GM12878 (cell line): ENCODE measurements around the gene ATF6B. TPM values are rescaled to one million over a fixed set of nuclear protein-coding genes. Genes with fewer than 3 reads are reported as not detected.

Source experiments
- ATAC-seq: fragments of 200-7000 bp; cut with Tn5 transposase; 3 replicates; pipeline ENCODE4 v1.9.1; 2020; ENCODE audit warnings: mild to moderate bottlenecking, moderate library complexity
- BruUV-seq: library from RNA; stranded (reverse); fragments of 400-500 nt; replicated peaks from 2 replicates; lab custom pipeline; 2021; lab: Mats Ljungman, UMichigan
- CTCF ChIA-PET: fragments of 300-600 bp; sonication (Branson Sonifier 250); formaldehyde crosslinking; extraction: SDS; loops from one replicate; lab custom pipeline; 2021; ENCODE audit warnings: inconsistent platforms; lab: Yijun Ruan, JAX
- POLR2A ChIA-PET: fragments of 350-600 bp; formaldehyde crosslinking; extraction: SDS; loops from one replicate; lab custom pipeline; 2021; ENCODE audit warnings: inconsistent platforms; lab: Charles Lee
- RAD21 ChIA-PET: fragments of 300-600 bp; sonication (Branson Sonifier 250); formaldehyde crosslinking; loops from one replicate; lab custom pipeline; 2023; ENCODE audit warnings: antibody characterized with exemption; ENCODE audit not compliant: unreplicated experiment; lab: Charles Lee
- SMC1A ChIA-PET: fragments of 300-600 bp; sonication (Branson Sonifier 250); formaldehyde crosslinking; loops from one replicate; lab custom pipeline; 2023; ENCODE audit not compliant: unreplicated experiment, uncharacterized antibody; lab: Charles Lee
- DNase-seq: peaks from one replicate; pipeline ENCODE4 v3.0.0-alpha.2; 2011; ENCODE audit warnings: low read depth, low spot score
- FAIRE-seq: peaks from 3 replicates; lab custom pipeline; 2011; peaks lifted over from hg19 to GRCh38; lab: Jason Lieb, UNC
- H2AFZ ChIP-seq: 2 replicates; pipeline ENCODE4 v1.6.0; 2011; ENCODE audit warnings: low read depth, low read length, control low read depth; ENCODE audit not compliant: control insufficient read depth
- H3K27ac ChIP-seq: 2 replicates; pipeline ENCODE4 v1.5.1; 2011; ENCODE audit warnings: control low read depth; ENCODE audit not compliant: control insufficient read depth, insufficient read depth
- H3K27me3 ChIP-seq, 2 experiments: replicated peaks in 1 of 2; 2 replicates each; pipeline versions ENCODE4 v1.6.0 to v1.6.1; 2011; ENCODE audit warnings: low read length in 1 of 2; ENCODE audit not compliant: control insufficient read depth in 2 of 2, insufficient read depth in 2 of 2
- H3K36me3 ChIP-seq, 2 experiments: 2 replicates each; pipeline ENCODE4 v1.5.1; 2011; ENCODE audit warnings: low read length in 1 of 2; ENCODE audit not compliant: control insufficient read depth in 2 of 2, insufficient read depth in 2 of 2
- H3K4me1 ChIP-seq: 2 replicates; pipeline ENCODE4 v1.6.1; 2011; ENCODE audit warnings: mild to moderate bottlenecking, low read length, moderate library complexity, mixed read lengths; ENCODE audit not compliant: control insufficient read depth, insufficient read depth
- H3K4me2 ChIP-seq: 2 replicates; pipeline ENCODE4 v1.6.0; 2011; ENCODE audit warnings: control low read depth; ENCODE audit not compliant: control insufficient read depth, insufficient read depth
- H3K4me3 ChIP-seq: fragments of 200-600 bp; sonication (generic); 2 replicates; pipeline ENCODE4 v1.5.1; 2016
- H3K79me2 ChIP-seq: 2 replicates; pipeline ENCODE4 v1.6.0; 2011; ENCODE audit warnings: low read length; ENCODE audit not compliant: control insufficient read depth, insufficient read depth
- H3K9ac ChIP-seq: 2 replicates; pipeline ENCODE4 v1.8.0; 2011; ENCODE audit warnings: low read length, control low read depth, mixed read lengths; ENCODE audit not compliant: control insufficient read depth, insufficient read depth
- H3K9me3 ChIP-seq: replicated peaks from 3 replicates; pipeline ENCODE4 v1.5.1; 2011; ENCODE audit warnings: mild to moderate bottlenecking, low read length; ENCODE audit not compliant: control insufficient read depth, insufficient read depth
- H4K20me1 ChIP-seq: 2 replicates; pipeline ENCODE4 v1.6.0; 2011; ENCODE audit not compliant: control insufficient read depth, insufficient read depth
- ATF7 ChIP-seq: fragments of 450-650 bp; IDR thresholded peaks from 2 replicates; pipeline ENCODE4 v1.6.1; 2016; ENCODE audit warnings: low read depth, mild to moderate bottlenecking
- BHLHE40 ChIP-seq, 2 experiments: fragments of 450-650 bp in 1 of 2; IDR thresholded peaks; 2 replicates each; pipeline ENCODE4 v1.6.1; 2011 to 2017; ENCODE audit warnings: low read depth in 2 of 2, borderline replicate concordance in 1 of 2, improper control_type of control experiment in 1 of 2, low read length in 1 of 2, mild to moderate bottlenecking in 1 of 2
- CEBPB ChIP-seq, 2 experiments: fragments of 150-350 bp in 1 of 2; IDR thresholded peaks; 2 replicates each; pipeline ENCODE4 v1.6.1; 2012 to 2014; ENCODE audit warnings: low read depth in 2 of 2, low read length in 2 of 2, borderline replicate concordance in 1 of 2, inconsistent platforms in 1 of 2
- ETV6 ChIP-seq, 2 experiments: fragments of 450-650 bp in 1 of 2; IDR thresholded peaks in 1 of 2; conservative IDR thresholded peaks in 1 of 2; 2 replicates each; pipeline ENCODE4 v1.6.1; 2014; ENCODE audit warnings: antibody characterized with exemption in 1 of 2, borderline replicate concordance in 1 of 2, low read depth in 1 of 2, mild to moderate bottlenecking in 1 of 2, moderate library complexity in 1 of 2
- KAT2A ChIP-seq: conservative IDR thresholded peaks from 2 replicates; pipeline ENCODE4 v1.6.1; 2011; ENCODE audit warnings: low read depth, low read length; ENCODE audit not compliant: control insufficient read depth
- MAX ChIP-seq: IDR thresholded peaks from 2 replicates; pipeline ENCODE4 v1.6.1; 2012; ENCODE audit warnings: low read depth, low read length, improper control_type of control experiment
- MEF2B ChIP-seq: fragments of 450-650 bp; IDR thresholded peaks from 2 replicates; pipeline ENCODE4 v1.6.1; 2018; ENCODE audit warnings: mild to moderate bottlenecking, moderate library complexity; ENCODE audit not compliant: partially characterized antibody, poor library complexity, severe bottlenecking
- MYB ChIP-seq: fragments of 150-350 bp; IDR thresholded peaks from 2 replicates; pipeline ENCODE4 v1.6.1; 2014; ENCODE audit warnings: mild to moderate bottlenecking, low read depth, low read length, borderline replicate concordance
- NR2C1 ChIP-seq: fragments of 450-650 bp; IDR thresholded peaks from 2 replicates; pipeline ENCODE4 v1.6.1; 2017; ENCODE audit warnings: antibody characterized with exemption, mild to moderate bottlenecking, moderate library complexity
- RELA ChIP-seq: fragments of 450-650 bp; IDR thresholded peaks from 2 replicates; pipeline ENCODE4 v1.8.0; 2014; ENCODE audit warnings: borderline replicate concordance; ENCODE audit not compliant: partially characterized antibody
- RUNX3 ChIP-seq: IDR thresholded peaks from 2 replicates; pipeline ENCODE4 v1.6.1; 2012; ENCODE audit warnings: low read length, inconsistent platforms
- SMARCA5 ChIP-seq: fragments of 450-650 bp; IDR thresholded peaks from 2 replicates; pipeline ENCODE4 v1.6.1; 2017; ENCODE audit warnings: mild to moderate bottlenecking
- SUPT20H ChIP-seq: IDR thresholded peaks from 2 replicates; pipeline ENCODE4 v1.6.1; 2011; ENCODE audit warnings: low read depth, mild to moderate bottlenecking, low read length, moderate library complexity, borderline replicate concordance; ENCODE audit not compliant: control insufficient read depth
- TBL1XR1 ChIP-seq: IDR thresholded peaks from 2 replicates; pipeline ENCODE4 v1.6.1; 2012; ENCODE audit warnings: low read depth, low read length, improper control_type of control experiment
- TCF7 ChIP-seq: IDR thresholded peaks from 2 replicates; pipeline ENCODE4 v1.6.1; 2014; ENCODE audit warnings: antibody characterized with exemption, borderline replicate concordance
- YY1 ChIP-seq: IDR thresholded peaks from 2 replicates; pipeline ENCODE4 v1.6.1; 2011; ENCODE audit warnings: low read depth, mild to moderate bottlenecking, low read length
- ZBTB33 ChIP-seq: fragments of 450-650 bp; IDR thresholded peaks from 2 replicates; pipeline ENCODE4 v1.6.1; 2017; ENCODE audit warnings: mild to moderate bottlenecking
- ZNF207 ChIP-seq: fragments of 450-650 bp; IDR thresholded peaks from 2 replicates; pipeline ENCODE4 v1.6.1; 2014; ENCODE audit warnings: antibody characterized with exemption, mild to moderate bottlenecking, borderline replicate concordance
- ZSCAN29 ChIP-seq: fragments of 450-650 bp; IDR thresholded peaks from 2 replicates; pipeline ENCODE4 v1.6.1; 2017; ENCODE audit warnings: mild to moderate bottlenecking, moderate library complexity
- WGBS: methylation state at CpG from one replicate; pipeline ENCODE4 v1.1.6; 2016; ENCODE audit warnings: low lambda C conversion rate; ENCODE audit not compliant: insufficient replicate concordance, insufficient coverage; ENCODE audit errors: missing lambda C conversion rate; 5-methylcytosine and 5-hydroxymethylcytosine counted together
- in situ Hi-C: fragments of 300-500 bp; cut with MboI; formaldehyde crosslinking; loops from 9 replicates; pipeline ENCODE4 v1.14.3; 2018; ENCODE audit warnings: mixed read lengths
- intact Hi-C: fragments of 100-400 bp; cut with micrococcal nuclease; formaldehyde crosslinking; loops from one replicate; pipeline ENCODE4 v1.14.2; 2022; ENCODE audit not compliant: unreplicated experiment
- polyA plus RNA-seq, 11 experiments: library from polyadenylated mRNA; depleted of rRNA in 4 of 11; unstranded in 6 of 11; stranded (reverse) in 5 of 11; fragments of >200 nt; fragmentation: Nextera tagmentation in 4 of 11; fragmentation: Illumina TruSeq in 1 of 11; extraction: Ambion mirVana in 4 of 11; extraction: Trizol in 1 of 11; gene quantifications; 1 replicate in 1 of 11; 2 replicates in 10 of 11; pipeline versions ENCODE4 v1.2.1 to v1.2.3, GENCODE V29; 2011 to 2016; ENCODE audit warnings: inconsistent platforms in 2 of 11, missing spikeins in 2 of 11, low read depth in 1 of 11
- total RNA-seq, 4 experiments: library from RNA; depleted of rRNA in 3 of 4; stranded (reverse); fragments of >200 nt in 3 of 4; fragmentation: Illumina TruSeq in 1 of 4; extraction: Trizol in 1 of 4; gene quantifications; 2 replicates each; pipeline versions ENCODE4 v1.2.1 to v1.2.3, GENCODE V29; 2013 to 2021

ATF6B gene
- total and polyA plus RNA-seq, 10 of the 15 experiments (the other 5 are each of a cell fraction or from before 2014, with no cell fraction given), result 13.6 to 83.9 (median 44.0) TPM

GRCh38 chr6:32140420-32141046 is 12.5 kb upstream of the ATF6B start (continued):
- no peak for TF ChIP-seq ZBTB33
- no peak for TF ChIP-seq TCF7
- no peak for TF ChIP-seq SUPT20H
- TF ChIP-seq, all 136 proteins: peak for 0

GRCh38 chr6:32139590-32139989 is 11.5 kb upstream of the ATF6B start:
- Histone ChIP-seq H2AFZ (no peak overlapping the region), H3K9me3 (no peaks in the 10 kb centered on the region), H3K4me1 (no peaks in the 10 kb centered on the region), H3K27me3 (no peaks in the 10 kb centered on the region; a peak in 1 of 4 replicates), H4K20me1 (no peaks in the 10 kb centered on the region), H3K36me3 (no peaks in the 10 kb centered on the region), H3K27ac (no peak overlapping the region), H3K9ac (no peak overlapping the region), H3K4me3 (no peak overlapping the region), H3K4me2 (no peak overlapping the region), H3K79me2 (no peaks in the 10 kb centered on the region)
- ChIA-PET POLR2A (interaction anchor here (0.7 kb wide), 1 partner anchor 9 kb away, joined by 7 read pairs; no protein-coding TSS in a partner anchor), SMC1A (no interaction called here), RAD21 (no interaction called here), CTCF (no interaction called here)
- 64% methylated on average over 5 of the region's 5 CpGs for WGBS
- FAIRE-seq (no peak), ATAC-seq (no peak), DNase-seq (no peak)
- TF ChIP-seq MEF2B (no peak), MAX (no peak), NR2C1 (no peak), ETV6 (conservative IDR thresholded peaks at IDR 0.05 in 1 of 2, IDR thresholded peaks at IDR 0.05 in 1 of 2; ENCODE audit: borderline replicate concordance in 1 of 2, low read depth in 1 of 2) (no peak), KAT2A (no peak), MYB (no peak), RELA (no peak), CEBPB (IDR thresholded peaks at IDR 0.05; ENCODE audit: borderline replicate concordance in 1 of 2, low read depth in 2 of 2, low read length in 2 of 2) (no peak), ZNF207 (no peak), TBL1XR1 (no peak), YY1 (no peak), ATF7 (no peak), ZSCAN29 (no peak), BHLHE40 (IDR thresholded peaks at IDR 0.05; ENCODE audit: borderline replicate concordance in 1 of 2, low read depth in 2 of 2, low read length in 1 of 2) (no peak), SMARCA5 (no peak), RUNX3 (no peak)
- in situ Hi-C loops (no loop called here), intact Hi-C loops (no loop called here)
- BruUV-seq, result no TSS peak
